Breast epithelium (tissue), 4 donors: ENCODE results near the gene CD58. TPM values are rescaled to one million over a fixed set of nuclear protein-coding genes. Genes with fewer than 3 reads are reported as not detected.

Source experiments
- DNase-seq, 2 donors: peaks; one replicate each; pipeline ENCODE4 v3.0.0-alpha.2; 2019; ENCODE audit warnings: low spot score in 2 of 2
- H3K27ac ChIP-seq, 2 donors: fragments of 200-600 bp; sonication (generic) in 1 of 2; one replicate each; pipeline ENCODE4 v1.5.1; 2016 to 2019; ENCODE audit warnings: mild to moderate bottlenecking in 1 of 2
- H3K27me3 ChIP-seq, 2 donors: fragments of 200-600 bp; sonication (generic) in 1 of 2; one replicate each; pipeline versions ENCODE4 v1.5.1 to v1.6.0; 2017 to 2019; ENCODE audit warnings: control low read depth in 1 of 2, mild to moderate bottlenecking in 1 of 2
- H3K36me3 ChIP-seq: fragments of 200-600 bp; one replicate; pipeline ENCODE4 v1.5.1; 2019
- H3K4me1 ChIP-seq, 2 donors: fragments of 200-600 bp; sonication (generic); one replicate each; pipeline ENCODE4 v1.5.1; 2016 to 2019; ENCODE audit warnings: control low read depth in 1 of 2
- H3K4me3 ChIP-seq, 3 donors: fragments of 200-600 bp; sonication (generic); 1 replicate in 2 of 3; 2 replicates in 1 of 3; pipeline ENCODE4 v1.5.1; 2016 to 2019; ENCODE audit warnings: mild to moderate bottlenecking in 3 of 3, moderate library complexity in 2 of 3
- H3K9me3 ChIP-seq, 2 donors: fragments of 200-600 bp; sonication (generic) in 1 of 2; one replicate each; pipeline ENCODE4 v1.5.1; 2016 to 2019; ENCODE audit warnings: control low read depth in 1 of 2
- POLR2A ChIP-seq: fragments of 450-650 bp; IDR thresholded peaks from one replicate; pipeline ENCODE4 v1.6.1; 2016; ENCODE audit warnings: antibody characterized with exemption, mild to moderate bottlenecking, moderate library complexity
- POLR2AphosphoS5 ChIP-seq, 3 donors: sonication (generic); formaldehyde crosslinking; IDR thresholded peaks; one replicate each; pipeline ENCODE4 v1.6.1; 2017; ENCODE audit warnings: antibody characterized with exemption in 3 of 3
- intact Hi-C: fragments of 100-400 bp; cut with DNase I; formaldehyde crosslinking; loops from one replicate; pipeline ENCODE4 v1.15.1; 2023; ENCODE audit warnings: low total_unique reads
- total RNA-seq, 3 donors: library from RNA; depleted of rRNA; stranded (reverse); fragments of >200 nt; gene quantifications; one replicate each; pipeline ENCODE4 v1.1.0, GENCODE V29; 2016
- TF ChIP-seq, protein P1 (sequence below), 3 donors: fragments of 450-650 bp; IDR thresholded peaks; one replicate each; pipeline ENCODE4 v1.5.1; 2016 to 2017; ENCODE audit warnings: antibody characterized with exemption in 3 of 3, mild to moderate bottlenecking in 3 of 3, moderate library complexity in 3 of 3

CD58 gene
- total RNA-seq, 3 donors from 2014 or later = 22.0 to 31.4 (median 31.3) TPM

DNA sequence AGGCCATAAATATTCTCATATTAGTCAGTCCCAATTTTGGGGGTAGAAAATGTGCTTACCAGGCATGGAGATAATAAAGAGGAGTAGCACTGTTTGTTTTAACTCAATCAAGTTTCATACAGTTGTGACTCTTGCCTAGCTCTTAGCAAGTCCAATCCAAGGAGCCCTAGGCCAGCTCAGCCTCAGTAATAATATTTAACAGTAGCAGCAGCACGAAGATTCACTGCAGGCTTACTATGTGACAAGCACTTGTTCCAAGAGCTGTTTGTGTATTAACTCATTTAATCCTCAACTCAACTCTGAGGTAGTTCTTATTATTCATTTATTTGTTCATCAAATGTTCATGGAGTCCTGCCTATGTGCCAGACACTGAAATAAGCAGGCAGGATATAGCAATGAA is 12.3 kb downstream of the CD58 start:
- no peak for DNase-seq
- Histone ChIP-seq H3K27ac (no peak overlapping the region), H3K4me3 (no peak overlapping the region), H3K4me1 (no peaks in the 10 kb centered on the region), H3K27me3 (no peaks in the 10 kb centered on the region), H3K9me3 (peaks cover 0 to 3% of the 10 kb centered on the region in 2 donors), H3K36me3 (no peaks in the 10 kb centered on the region)
- intact Hi-C loops = no loop called here
- TF ChIP-seq, protein P1, sequence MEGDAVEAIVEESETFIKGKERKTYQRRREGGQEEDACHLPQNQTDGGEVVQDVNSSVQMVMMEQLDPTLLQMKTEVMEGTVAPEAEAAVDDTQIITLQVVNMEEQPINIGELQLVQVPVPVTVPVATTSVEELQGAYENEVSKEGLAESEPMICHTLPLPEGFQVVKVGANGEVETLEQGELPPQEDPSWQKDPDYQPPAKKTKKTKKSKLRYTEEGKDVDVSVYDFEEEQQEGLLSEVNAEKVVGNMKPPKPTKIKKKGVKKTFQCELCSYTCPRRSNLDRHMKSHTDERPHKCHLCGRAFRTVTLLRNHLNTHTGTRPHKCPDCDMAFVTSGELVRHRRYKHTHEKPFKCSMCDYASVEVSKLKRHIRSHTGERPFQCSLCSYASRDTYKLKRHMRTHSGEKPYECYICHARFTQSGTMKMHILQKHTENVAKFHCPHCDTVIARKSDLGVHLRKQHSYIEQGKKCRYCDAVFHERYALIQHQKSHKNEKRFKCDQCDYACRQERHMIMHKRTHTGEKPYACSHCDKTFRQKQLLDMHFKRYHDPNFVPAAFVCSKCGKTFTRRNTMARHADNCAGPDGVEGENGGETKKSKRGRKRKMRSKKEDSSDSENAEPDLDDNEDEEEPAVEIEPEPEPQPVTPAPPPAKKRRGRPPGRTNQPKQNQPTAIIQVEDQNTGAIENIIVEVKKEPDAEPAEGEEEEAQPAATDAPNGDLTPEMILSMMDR (IDR thresholded peaks at IDR 0.05) = no peak
- TF ChIP-seq POLR2A = no peak
- TF ChIP-seq POLR2AphosphoS5 (IDR thresholded peaks at IDR 0.05) = no peak

DNA sequence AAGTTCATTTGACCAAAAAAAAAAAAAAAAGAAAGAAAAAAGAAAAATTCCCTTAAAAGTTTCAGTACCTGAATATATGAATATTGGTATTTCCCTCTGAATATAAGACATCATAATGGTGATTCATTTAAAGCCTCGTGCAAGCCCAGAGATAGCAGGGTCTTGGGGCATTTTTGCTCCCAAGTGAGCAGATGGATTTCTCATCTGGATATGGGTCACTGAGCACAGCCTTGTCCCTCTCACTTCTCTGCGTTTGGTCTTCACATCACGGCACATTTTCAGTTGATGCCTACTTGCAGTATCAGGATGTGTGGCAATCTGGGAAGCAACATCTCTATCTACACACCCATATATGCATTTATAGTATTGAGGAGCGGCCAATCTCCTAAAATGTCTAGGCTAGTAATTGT is 12.7 kb downstream of the CD58 start:
- Histone ChIP-seq H3K36me3 (no peaks in the 10 kb centered on the region), H3K27me3 (no peaks in the 10 kb centered on the region), H3K27ac (no peak overlapping the region), H3K4me1 (no peaks in the 10 kb centered on the region), H3K9me3 (no peaks in the 10 kb centered on the region), H3K4me3 (no peak overlapping the region)
- DNase-seq = no peak
- TF ChIP-seq POLR2AphosphoS5 (IDR thresholded peaks at IDR 0.05) (no peak), POLR2A (no peak)
- TF ChIP-seq, protein P1 (IDR thresholded peaks at IDR 0.05) = no peak
- intact Hi-C loops = no loop called here

DNA sequence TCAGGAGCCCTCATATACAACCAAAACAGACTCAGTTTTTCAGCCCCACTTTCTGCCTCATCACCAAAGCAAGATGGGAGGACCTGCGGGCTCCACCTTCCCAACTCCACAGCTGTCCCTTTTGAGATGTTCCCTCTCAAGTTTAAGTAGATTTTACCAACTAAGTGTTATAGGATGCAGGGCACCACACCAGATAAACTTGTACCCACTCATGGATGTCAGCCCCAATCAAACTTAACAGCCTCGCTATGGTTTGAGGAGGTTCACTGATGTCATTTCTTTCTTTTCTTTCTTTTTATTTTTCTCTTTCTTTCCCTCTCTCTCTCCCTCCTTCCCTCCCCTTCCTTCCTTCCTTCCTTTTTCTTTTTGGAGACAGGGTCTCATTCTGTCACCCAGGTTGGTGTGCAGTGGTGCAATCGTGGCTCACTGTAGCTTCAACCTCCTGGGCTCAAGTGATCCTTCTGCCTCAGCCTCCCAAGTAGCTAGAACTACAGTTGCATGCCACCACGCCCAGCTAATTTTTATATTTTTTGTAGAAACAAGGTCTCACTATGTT is 13.4 kb downstream of the CD58 start:
- H3K4me3 ChIP-seq = no peak overlapping the region
- DNase-seq = no peak
- TF ChIP-seq POLR2A = no peak
- TF ChIP-seq, protein P1 (IDR thresholded peaks at IDR 0.05) = no peak
- TF ChIP-seq POLR2AphosphoS5 (IDR thresholded peaks at IDR 0.05) = no peak
- H3K4me1 ChIP-seq = no peaks in the 10 kb centered on the region
- no peaks in the 10 kb centered on the region for H3K9me3 ChIP-seq
- intact Hi-C loops = no loop called here
- no peak overlapping the region for H3K27ac ChIP-seq
- no peaks in the 10 kb centered on the region for H3K27me3 ChIP-seq
- no peaks in the 10 kb centered on the region for H3K36me3 ChIP-seq

DNA sequence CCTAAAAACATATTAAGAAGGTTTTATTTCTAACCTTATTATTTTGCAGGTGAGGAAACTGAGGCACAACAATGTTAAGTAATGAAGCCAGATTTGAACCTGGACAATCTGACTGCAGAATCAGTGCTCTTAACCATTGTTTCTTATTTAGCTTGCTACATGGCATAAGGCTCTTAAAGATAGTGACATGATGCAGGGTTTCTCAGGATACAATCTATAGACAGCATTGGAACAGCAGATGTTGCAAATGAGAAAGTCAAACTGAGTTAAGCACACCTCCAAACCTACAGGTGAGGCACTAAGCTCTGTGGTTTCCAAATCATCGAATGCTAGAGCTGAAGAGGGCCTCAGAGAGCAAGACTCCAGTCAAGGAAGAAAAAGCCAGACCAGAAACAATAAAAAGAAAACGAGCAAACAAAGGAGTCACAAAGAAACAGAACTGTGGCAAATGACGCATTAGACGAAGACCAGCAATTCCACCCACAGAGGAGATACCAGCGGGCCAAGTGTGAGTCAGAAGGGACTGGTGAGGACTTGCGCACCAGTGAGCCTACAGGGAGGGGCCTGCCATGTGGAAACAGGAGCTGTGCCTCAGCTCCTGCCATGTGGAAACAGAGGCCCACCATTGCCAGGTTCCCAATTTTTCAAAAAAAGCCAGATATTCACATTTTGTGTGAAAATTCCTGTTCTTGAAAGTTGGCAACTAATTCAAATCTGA is 14.4 kb downstream of the CD58 start:
- Histone ChIP-seq H3K36me3 (no peaks in the 10 kb centered on the region), H3K4me1 (no peaks in the 10 kb centered on the region), H3K27me3 (no peaks in the 10 kb centered on the region), H3K27ac (no peak overlapping the region), H3K9me3 (no peaks in the 10 kb centered on the region), H3K4me3 (no peak overlapping the region)
- DNase-seq = peak in 1 of 2 donors; percentile 19
- TF ChIP-seq, protein P1 (IDR thresholded peaks at IDR 0.05) = no peak
- TF ChIP-seq POLR2A (no peak), POLR2AphosphoS5 (IDR thresholded peaks at IDR 0.05) (no peak)
- intact Hi-C loops = no loop called here

DNA sequence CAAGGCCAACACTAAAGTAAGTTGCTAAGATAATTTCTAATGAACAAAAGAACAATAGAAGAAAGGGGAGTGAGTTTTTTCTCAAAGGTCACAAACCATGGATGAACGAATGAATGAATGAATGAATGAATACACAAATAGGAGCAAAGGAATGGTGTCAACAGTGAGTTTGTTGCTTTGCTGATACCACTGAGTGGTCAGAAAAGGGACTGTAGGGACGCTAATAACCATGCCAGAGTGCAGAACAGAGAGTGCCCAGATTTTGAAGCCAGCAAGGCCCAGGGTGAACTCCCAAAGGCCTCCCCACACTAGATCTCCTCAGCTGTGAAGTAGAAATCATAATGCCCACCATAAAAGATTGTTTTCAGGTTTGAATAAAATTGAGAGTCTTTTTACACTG is 15.9 kb downstream of the CD58 start:
- H3K36me3 ChIP-seq = no peaks in the 10 kb centered on the region
- H3K27me3 ChIP-seq = no peaks in the 10 kb centered on the region
- H3K9me3 ChIP-seq = no peaks in the 10 kb centered on the region
- H3K27ac ChIP-seq = no peak overlapping the region
- no peak for TF ChIP-seq POLR2A
- TF ChIP-seq, protein P1 (IDR thresholded peaks at IDR 0.05) = no peak
- TF ChIP-seq POLR2AphosphoS5 (IDR thresholded peaks at IDR 0.05) = no peak
- no peak overlapping the region for H3K4me3 ChIP-seq
- intact Hi-C loops = no loop called here
- no peaks in the 10 kb centered on the region for H3K4me1 ChIP-seq
- DNase-seq = no peak
